Middle frontal gyrus (tissue), 1 donor: ENCODE results near the gene DIDO1.
"Not testable (repeated sequence)": the region's sequence is repeated elsewhere in the genome, so short reads cannot be mapped to it uniquely, and the experiment has no call there.

ENCODE experiments used
- DNase-seq: peaks from one replicate; pipeline ENCODE4 v3.0.0-alpha.2; 2015; ENCODE audit warnings: low spot score; ENCODE audit errors: extremely low spot score

The DIDO1 gene

GRCh38 chr20:62929051-62929538, 2.8 kb upstream of the DIDO1 start:
- DNase-seq, result no peak

GRCh38 chr20:62928246-62928939, 2.1 kb upstream of the DIDO1 start:
- DNase-seq, result no peak

GRCh38 chr20:62927128-62927705, 912 bp upstream of the DIDO1 start:
- no peak for DNase-seq

GRCh38 chr20:62925420-62926228, 681 bp downstream of the DIDO1 start:
- no peak for DNase-seq

- DNase-seq, result no peak
These were observed 1.3 kb downstream of the DIDO1 start for GRCh38 chr20:62925076-62925419.

- DNase-seq, result no peak
These were observed 1.7 kb downstream of the DIDO1 start for GRCh38 chr20:62924442-62925075.

- DNase-seq, result no peak
These were observed 2.5 kb downstream of the DIDO1 start for GRCh38 chr20:62923669-62924441.

GRCh38 chr20:62923059-62923668, 3.1 kb downstream of the DIDO1 start:
- DNase-seq, result not testable (repeated sequence)

- DNase-seq, result no peak
These were observed 3.8 kb downstream of the DIDO1 start for GRCh38 chr20:62922451-62922921.

- no peak for DNase-seq
These were observed 5.1 kb downstream of the DIDO1 start for GRCh38 chr20:62921119-62921687.

- no peak for DNase-seq
These were observed 6.2 kb downstream of the DIDO1 start for GRCh38 chr20:62920039-62920645.

GRCh38 chr20:62918831-62919230, 7.5 kb downstream of the DIDO1 start:
- DNase-seq, result no peak

- DNase-seq, result no peak
These were observed 8.2 kb downstream of the DIDO1 start for GRCh38 chr20:62918147-62918546.

GRCh38 chr20:62917720-62918119, 8.6 kb downstream of the DIDO1 start:
- DNase-seq, result no peak

GRCh38 chr20:62916703-62917476, 9.4 kb downstream of the DIDO1 start:
- DNase-seq, result no peak

- DNase-seq, result no peak
These were observed 11.3 kb downstream of the DIDO1 start for GRCh38 chr20:62914970-62915457.

GRCh38 chr20:62914436-62914835, 11.9 kb downstream of the DIDO1 start:
- DNase-seq, result no peak

- DNase-seq, result no peak
These were observed 13.2 kb downstream of the DIDO1 start for GRCh38 chr20:62913043-62913630.
